H1 (cell line): ENCODE measurements around the gene LILRB2. TPM values are rescaled to one million over a fixed set of nuclear protein-coding genes. Genes with fewer than 3 reads are reported as not detected.

ENCODE experiments used
- CTCF ChIA-PET: fragments of 300-600 bp; sonication (Branson Sonifier 250); formaldehyde crosslinking; loops from one replicate; lab custom pipeline; 2021; ENCODE audit not compliant: partially characterized antibody; lab: Charles Lee
- POLR2A ChIA-PET: fragments of 300-600 bp; sonication (Branson Sonifier 250); formaldehyde crosslinking; loops from one replicate; lab custom pipeline; 2021; ENCODE audit warnings: inconsistent platforms; ENCODE audit not compliant: partially characterized antibody; lab: Charles Lee
- DNase-seq, 2 experiments: peaks; one replicate each; pipeline versions ENCODE4 v3.0.0 to v3.0.0-alpha.2; 2010 to 2022; ENCODE audit warnings: low spot score in 2 of 2, low read depth in 1 of 2, mixed read lengths in 1 of 2
- FAIRE-seq: peaks from 2 replicates; lab custom pipeline; 2011; peaks lifted over from hg19 to GRCh38; lab: Jason Lieb, UNC
- H2AFZ ChIP-seq: 2 replicates; pipeline ENCODE4 v1.8.1; 2012; ENCODE audit warnings: low read length, inconsistent platforms
- H2AK5ac ChIP-seq: 2 replicates; pipeline ENCODE4 v1.6.1; 2013; ENCODE audit warnings: low read depth, low read length
- H2BK120ac ChIP-seq: replicated peaks from 2 replicates; pipeline ENCODE3; 2013; ENCODE audit warnings: low read depth, low read length, inconsistent platforms
- H2BK12ac ChIP-seq: 2 replicates; pipeline ENCODE4 v1.6.1; 2013; ENCODE audit warnings: low read depth, low read length
- H2BK15ac ChIP-seq: 2 replicates; pipeline ENCODE4 v1.6.1; 2013; ENCODE audit warnings: low read length
- H2BK20ac ChIP-seq: 2 replicates; pipeline ENCODE4 v1.6.1; 2013; ENCODE audit warnings: low read length
- H2BK5ac ChIP-seq: 2 replicates; pipeline ENCODE4 v1.6.1; 2013; ENCODE audit warnings: low read depth, low read length
- H3K14ac ChIP-seq: 2 replicates; pipeline ENCODE4 v1.6.1; 2013; ENCODE audit warnings: inconsistent platforms; ENCODE audit not compliant: insufficient read length
- H3K18ac ChIP-seq: 2 replicates; pipeline ENCODE4 v1.6.1; 2013; ENCODE audit warnings: low read length; ENCODE audit errors: extremely low read depth
- H3K23ac ChIP-seq: 2 replicates; pipeline ENCODE4 v1.6.1; 2013; ENCODE audit warnings: inconsistent platforms; ENCODE audit not compliant: insufficient read length
- H3K23me2 ChIP-seq: 2 replicates; pipeline ENCODE4 v1.6.1; 2013; ENCODE audit warnings: low read depth, low read length
- H3K27ac ChIP-seq: 2 replicates; pipeline ENCODE4 v1.6.1; 2011; ENCODE audit warnings: low read depth, low read length, inconsistent platforms
- H3K27me3 ChIP-seq, 4 experiments: replicated peaks in 1 of 4; 1 replicate in 1 of 4; 2 replicates in 3 of 4; pipeline versions ENCODE4 v1.6.1 to v1.8.1; 2011 to 2013; ENCODE audit warnings: low read length in 3 of 4, mild to moderate bottlenecking in 3 of 4, inconsistent platforms in 2 of 4, mixed read lengths in 2 of 4, moderate library complexity in 1 of 4; ENCODE audit not compliant: control insufficient read depth in 3 of 4, insufficient read depth in 3 of 4; ENCODE audit errors: extremely low read depth in 1 of 4
- H3K36me3 ChIP-seq, 4 experiments: 2 replicates each; pipeline versions ENCODE4 v1.6.1 to v1.8.1; 2011 to 2013; ENCODE audit warnings: mild to moderate bottlenecking in 4 of 4, low read length in 3 of 4, moderate library complexity in 2 of 4, control low read depth in 1 of 4, inconsistent platforms in 1 of 4; ENCODE audit not compliant: insufficient read depth in 4 of 4, control insufficient read depth in 2 of 4
- H3K4ac ChIP-seq: replicated peaks from 2 replicates; pipeline ENCODE3; 2013; ENCODE audit warnings: low read length, low read depth, mixed read lengths, inconsistent platforms; ENCODE audit not compliant: insufficient read length
- H3K4me1 ChIP-seq, 4 experiments: replicated peaks in 1 of 4; 1 replicate in 1 of 4; 2 replicates in 3 of 4; pipeline versions ENCODE4 v1.6.1 to v1.8.1; 2011 to 2013; ENCODE audit warnings: low read length in 3 of 4, inconsistent platforms in 2 of 4, mixed read lengths in 1 of 4; ENCODE audit not compliant: insufficient read depth in 4 of 4, control insufficient read depth in 3 of 4
- H3K4me2 ChIP-seq, 2 experiments: 2 replicates each; pipeline versions ENCODE4 v1.6.1 to v1.8.1; 2011 to 2013; ENCODE audit warnings: low read depth in 2 of 2, low read length in 2 of 2, control low read depth in 1 of 2, inconsistent platforms in 1 of 2, mild to moderate bottlenecking in 1 of 2; ENCODE audit not compliant: insufficient read depth in 1 of 2
- H3K4me3 ChIP-seq, 4 experiments: fragments of 200-600, 300-600 bp in 1 of 4; sonication (generic), shearing (Covaris generic), sonication (Bioruptor Twin) in 1 of 4; 2 replicates each; pipeline versions ENCODE4 v1.5.1 to v1.8.1; 2011 to 2016; ENCODE audit warnings: low read length in 4 of 4, low read depth in 3 of 4, control low read depth in 2 of 4, inconsistent platforms in 2 of 4, mild to moderate bottlenecking in 2 of 4, mixed read lengths in 1 of 4, moderate library complexity in 1 of 4; ENCODE audit not compliant: insufficient read depth in 2 of 4; ENCODE audit errors: extremely low read depth in 1 of 4
- H3K56ac ChIP-seq: replicated peaks from 2 replicates; pipeline ENCODE3; 2013; ENCODE audit warnings: low read depth, mild to moderate bottlenecking, mixed read lengths, low read length, inconsistent platforms; ENCODE audit not compliant: insufficient read length
- H3K79me1 ChIP-seq: 2 replicates; pipeline ENCODE4 v1.6.1; 2013; ENCODE audit warnings: low read depth, low read length, control low read depth
- H3K79me2 ChIP-seq, 2 experiments: 2 replicates each; pipeline versions ENCODE4 v1.6.1 to v1.8.1; 2012 to 2013; ENCODE audit warnings: low read length in 2 of 2, mild to moderate bottlenecking in 2 of 2, inconsistent platforms in 1 of 2; ENCODE audit not compliant: insufficient read depth in 2 of 2, control insufficient read depth in 1 of 2
- H3K9ac ChIP-seq, 4 experiments: replicated peaks in 1 of 4; 1 replicate in 1 of 4; 2 replicates in 3 of 4; pipeline versions ENCODE4 v1.6.1 to v1.8.1; 2011 to 2013; ENCODE audit warnings: low read depth in 3 of 4, low read length in 3 of 4, control low read depth in 2 of 4, mild to moderate bottlenecking in 2 of 4, moderate library complexity in 2 of 4, inconsistent platforms in 1 of 4; ENCODE audit errors: extremely low read depth in 1 of 4
- H3K9me3 ChIP-seq, 2 experiments: 2 replicates each; pipeline versions ENCODE4 v1.6.1 to v1.8.1; 2012 to 2013; ENCODE audit warnings: mild to moderate bottlenecking in 2 of 2, moderate library complexity in 2 of 2, control low read depth in 1 of 2, inconsistent platforms in 1 of 2, low read depth in 1 of 2, low read length in 1 of 2, mixed read lengths in 1 of 2; ENCODE audit not compliant: insufficient read depth in 2 of 2
- H4K20me1 ChIP-seq, 2 experiments: replicated peaks in 1 of 2; 2 replicates each; pipeline versions ENCODE3 to v1.8.1; 2011 to 2013; ENCODE audit warnings: inconsistent platforms in 2 of 2, low read length in 2 of 2, mild to moderate bottlenecking in 1 of 2; ENCODE audit not compliant: insufficient read depth in 2 of 2, control insufficient read depth in 1 of 2
- H4K5ac ChIP-seq: 2 replicates; pipeline ENCODE4 v1.6.1; 2013; ENCODE audit warnings: low read length, low read depth, mixed read lengths, inconsistent platforms; ENCODE audit not compliant: insufficient read length
- H4K8ac ChIP-seq: 2 replicates; pipeline ENCODE4 v1.8.0; 2013; ENCODE audit warnings: mild to moderate bottlenecking, moderate library complexity, low read length, inconsistent platforms; ENCODE audit not compliant: insufficient read depth; ENCODE audit errors: extremely low read depth
- H4K91ac ChIP-seq: replicated peaks from 2 replicates; pipeline ENCODE3; 2013; ENCODE audit warnings: low read length, mixed read lengths, inconsistent platforms; ENCODE audit not compliant: insufficient read length
- ASH2L ChIP-seq: fragments of 200-600, 300-600 bp; sonication (generic); IDR thresholded peaks from one replicate; pipeline ENCODE4 v1.7.1; 2017; ENCODE audit warnings: low read length
- EGR1 ChIP-seq: IDR thresholded peaks from 2 replicates; pipeline ENCODE4 v1.6.1; 2011; ENCODE audit warnings: low read depth, low read length, borderline replicate concordance
- EP300 ChIP-seq, 2 experiments: IDR thresholded peaks; 1 replicate in 1 of 2; 2 replicates in 1 of 2; pipeline ENCODE4 v1.6.1; 2011 to 2012; ENCODE audit warnings: low read depth in 2 of 2, low read length in 2 of 2, mild to moderate bottlenecking in 2 of 2, borderline replicate concordance in 1 of 2, inconsistent platforms in 1 of 2, moderate library complexity in 1 of 2
- KDM1A ChIP-seq: fragments of 200-600, 300-600 bp; sonication (generic); IDR thresholded peaks from 2 replicates; pipeline ENCODE4 v1.7.1; 2016; ENCODE audit warnings: mild to moderate bottlenecking, low read length, borderline replicate concordance
- POU5F1 ChIP-seq: IDR thresholded peaks from 2 replicates; pipeline ENCODE4 v1.6.1; 2011; ENCODE audit warnings: low read depth, mild to moderate bottlenecking, low read length, moderate library complexity
- RBBP5 ChIP-seq: IDR thresholded peaks from 2 replicates; pipeline ENCODE4 v1.7.1; 2012; ENCODE audit warnings: low read depth, mild to moderate bottlenecking, inconsistent platforms, low read length, moderate library complexity, borderline replicate concordance
- RFX5 ChIP-seq: IDR thresholded peaks from 2 replicates; pipeline ENCODE4 v1.6.1; 2011; ENCODE audit warnings: low read depth, low read length, improper control_type of control experiment, borderline replicate concordance
- RNF2 ChIP-seq: fragments of 200-900, 300-1000 bp; sonication (generic); IDR thresholded peaks from 2 replicates; pipeline ENCODE4 v1.7.1; 2016; ENCODE audit warnings: borderline replicate concordance, low read depth, mild to moderate bottlenecking, antibody characterized with exemption, low read length; ENCODE audit not compliant: poor library complexity, severe bottlenecking; ENCODE audit errors: missing control alignments
- SAP30 ChIP-seq: fragments of 300-600 bp; sonication (generic); IDR thresholded peaks from 2 replicates; pipeline ENCODE4 v1.7.1; 2012; ENCODE audit warnings: low read length, moderate library complexity, mild to moderate bottlenecking, inconsistent platforms; ENCODE audit not compliant: insufficient read depth, insufficient replicate concordance
- WGBS, 2 experiments: shearing (Covaris generic) in 1 of 2; methylation state at CpG; one replicate each; pipeline versions ENCODE4 v1.1.6 to v1.1.7; 2013 to 2015; ENCODE audit warnings: low lambda C conversion rate in 2 of 2, mixed read lengths in 2 of 2, inconsistent platforms in 1 of 2, low coverage in 1 of 2, missing lambda C conversion rate in 1 of 2; ENCODE audit not compliant: insufficient replicate concordance in 2 of 2, insufficient coverage in 1 of 2, insufficient read length in 1 of 2; ENCODE audit errors: extremely low coverage in 1 of 2, missing lambda C conversion rate in 1 of 2; 5-methylcytosine and 5-hydroxymethylcytosine counted together
- polyA plus RNA-seq, 7 experiments: library from polyadenylated mRNA; depleted of rRNA in 3 of 7; stranded (reverse) in 5 of 7; unstranded in 2 of 7; fragments of >200 nt in 5 of 7; fragments of 200-250 nt in 2 of 7; gene quantifications; 1 replicate in 5 of 7; 2 replicates in 1 of 7; 4 replicates in 1 of 7; pipeline versions ENCODE4 v1.2.1 to v1.2.3, GENCODE V29; 2011 to 2013; ENCODE audit warnings: missing spikeins in 2 of 7, mixed read lengths in 2 of 7
- total RNA-seq: library from RNA; stranded (reverse); fragmentation: NEBNext Ultra II Directional; extraction: Animal tissue kit (Norgen Biotek cat#: 25700); gene quantifications from 2 replicates; pipeline ENCODE4 v1.2.1, GENCODE V29; 2021
- TF ChIP-seq, protein P1 (sequence below): IDR thresholded peaks from 2 replicates; pipeline ENCODE4 v1.6.1; 2012; ENCODE audit warnings: inconsistent platforms

Gene LILRB2
- total and polyA plus RNA-seq, 2 of the 8 experiments (the other 6 are each of a cell fraction or from before 2014, with no cell fraction given), result not detected

DNA sequence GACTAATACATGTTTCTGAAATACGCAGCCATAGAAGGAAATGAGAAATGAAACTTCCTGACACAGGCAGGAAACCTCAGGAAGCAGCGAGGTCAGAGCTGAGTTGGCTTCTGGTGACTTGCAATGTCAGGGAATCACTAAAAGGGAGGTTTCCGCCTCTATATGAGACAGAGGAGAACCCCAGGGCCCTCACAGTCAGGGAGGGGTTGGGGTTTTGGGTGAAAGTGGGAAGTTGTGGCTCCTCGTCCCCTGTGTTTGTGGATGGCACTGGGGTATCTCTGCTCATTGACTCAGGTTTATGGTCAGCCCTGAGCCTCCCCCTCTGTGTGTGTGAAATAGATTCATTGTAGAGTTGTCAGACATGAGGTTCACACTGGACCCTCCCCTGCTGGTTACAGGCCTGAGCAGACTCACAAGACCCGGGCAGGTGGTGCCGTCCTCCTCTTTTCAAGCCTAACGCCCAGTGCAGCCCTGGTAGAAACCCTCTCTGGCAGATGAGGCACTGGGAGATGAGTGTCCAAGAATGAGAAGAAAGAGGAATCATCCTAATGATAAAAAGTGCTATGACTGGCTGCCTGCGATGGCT is 32.8 kb downstream of the LILRB2 start:
- H3K79me1 ChIP-seq, result no peaks in the 10 kb centered on the region
- no peak overlapping the region for H3K18ac ChIP-seq
- no peak overlapping the region for H2BK5ac ChIP-seq
- ChIA-PET POLR2A (interaction anchor here (2.2 kb wide), 1 partner anchor 41 kb away, joined by 7 read pairs; no protein-coding TSS in a partner anchor), CTCF (interaction anchor here (0.6 to 1.6 kb wide), 3 partner anchors 12 to 41 kb away, joined by 3 to 5 read pairs (median 5); no protein-coding TSS in a partner anchor)
- no peak overlapping the region for H3K56ac ChIP-seq
- no peaks in the 10 kb centered on the region for H3K79me2 ChIP-seq
- no peak overlapping the region for H2BK15ac ChIP-seq
- no peak overlapping the region for H3K4me2 ChIP-seq
- FAIRE-seq, result no peak
- no peak overlapping the region for H2BK120ac ChIP-seq
- no peak overlapping the region for H3K23ac ChIP-seq
- no peak overlapping the region for H3K27ac ChIP-seq
- no peak overlapping the region for H2AFZ ChIP-seq
- H3K4me1 ChIP-seq, result no peaks in the 10 kb centered on the region
- no peaks in the 10 kb centered on the region; a peak in 1 of 7 replicates for H3K27me3 ChIP-seq
- DNase-seq, result no peak
- WGBS, 2 experiments, result 81% methylated on average over 8 of the region's 8 CpGs; no CpG with 5 or more reads in 1 of the 2 experiments
- no peaks in the 10 kb centered on the region for H3K23me2 ChIP-seq
- H3K4me3 ChIP-seq, result no peak overlapping the region
- no peak overlapping the region for H2BK12ac ChIP-seq
- H3K36me3 ChIP-seq, result no peaks in the 10 kb centered on the region
- no peak overlapping the region for H4K5ac ChIP-seq
- no peak overlapping the region for H3K14ac ChIP-seq
- H4K8ac ChIP-seq, result no peak overlapping the region
- H4K20me1 ChIP-seq, result no peaks in the 10 kb centered on the region
- H2BK20ac ChIP-seq, result no peak overlapping the region
- no peak overlapping the region for H4K91ac ChIP-seq
- no peak overlapping the region for H3K9ac ChIP-seq
- H2AK5ac ChIP-seq, result no peak overlapping the region
- no peak overlapping the region for H3K4ac ChIP-seq
- H3K9me3 ChIP-seq, result no peaks in the 10 kb centered on the region
- no peak for TF ChIP-seq EP300 (IDR thresholded peaks at IDR 0.05; ENCODE audit: borderline replicate concordance in 1 of 2, low read depth in 2 of 2, low read length in 2 of 2)
- no peak for TF ChIP-seq RBBP5
- TF ChIP-seq POU5F1, result no peak
- no peak for TF ChIP-seq RNF2
- TF ChIP-seq EGR1, result no peak
- TF ChIP-seq, protein P1, sequence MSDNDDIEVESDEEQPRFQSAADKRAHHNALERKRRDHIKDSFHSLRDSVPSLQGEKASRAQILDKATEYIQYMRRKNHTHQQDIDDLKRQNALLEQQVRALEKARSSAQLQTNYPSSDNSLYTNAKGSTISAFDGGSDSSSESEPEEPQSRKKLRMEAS, result no peak
- TF ChIP-seq ASH2L, result no peak
- TF ChIP-seq KDM1A, result no peak
- no peak for TF ChIP-seq RFX5
- no peak for TF ChIP-seq SAP30
